Daoy (cell line): Measurements from ENCODE around the gene RMND5A. TPM values are rescaled to one million over a fixed set of nuclear protein-coding genes. Genes with fewer than 3 reads are reported as not detected.
"Not testable (repeated sequence)": the region's sequence is repeated elsewhere in the genome, so short reads cannot be mapped to it uniquely, and the experiment has no call there.

Experiments used
- DNase-seq: peaks from one replicate; pipeline ENCODE4 v3.0.0-alpha.2; 2015; ENCODE audit warnings: low read depth
- total RNA-seq: library from RNA; depleted of rRNA; stranded (reverse); fragments of >200 nt; shearing (Covaris generic); gene quantifications from 2 replicates; pipeline ENCODE4 v1.2.3, GENCODE V29; 2014

The RMND5A gene
- total RNA-seq, 1 experiment from 2014 or later: 33.9 TPM

DNA sequence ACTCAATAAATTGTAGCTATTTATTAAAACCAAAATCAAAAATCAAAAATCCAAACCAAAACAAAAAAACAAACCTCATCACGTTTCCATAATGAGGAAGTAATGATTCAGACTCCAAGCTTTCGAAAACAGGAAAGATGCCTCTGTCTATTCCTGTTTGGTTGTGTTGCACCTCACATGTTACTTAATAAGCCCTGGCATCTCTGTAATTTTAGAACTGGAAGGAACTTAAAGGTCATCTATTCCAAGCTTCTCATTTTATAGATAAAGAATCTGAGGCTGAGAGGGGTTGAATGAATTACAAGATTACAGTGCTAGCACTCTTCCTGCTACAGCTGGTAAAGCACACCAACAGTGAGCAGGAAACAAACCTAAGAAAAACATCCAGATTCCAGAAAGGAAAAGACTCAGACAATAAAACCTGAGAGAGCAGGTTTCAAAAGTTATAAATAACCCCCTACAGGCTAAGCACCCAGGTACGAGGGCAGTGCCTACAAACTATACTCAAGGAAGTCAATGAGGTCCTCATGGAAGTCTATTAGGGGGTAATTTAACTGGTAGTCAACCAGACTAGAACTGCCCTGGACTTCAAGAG is 5.4 kb upstream of the RMND5A start:
- DNase-seq: not testable (repeated sequence)

DNA sequence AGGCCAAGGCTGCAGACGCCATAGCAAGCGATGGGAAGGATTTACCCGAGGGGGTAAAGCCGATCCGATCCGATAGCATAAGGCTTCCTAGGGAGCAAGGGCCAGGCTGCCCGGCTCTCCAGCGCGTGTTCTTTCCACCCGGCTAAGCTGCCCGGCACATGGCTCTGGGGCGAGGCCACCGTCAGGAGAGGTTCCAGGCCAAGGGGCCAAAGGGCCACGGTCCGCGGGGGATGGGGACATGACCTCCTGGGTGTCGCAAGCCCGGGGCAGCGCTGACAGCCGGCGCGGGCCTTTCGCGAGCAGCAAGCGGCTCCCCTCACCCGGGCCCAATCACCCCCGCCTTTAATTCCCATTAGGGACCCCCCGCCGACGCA is 841 bp upstream of the RMND5A start:
- DNase-seq: not testable (repeated sequence)

DNA sequence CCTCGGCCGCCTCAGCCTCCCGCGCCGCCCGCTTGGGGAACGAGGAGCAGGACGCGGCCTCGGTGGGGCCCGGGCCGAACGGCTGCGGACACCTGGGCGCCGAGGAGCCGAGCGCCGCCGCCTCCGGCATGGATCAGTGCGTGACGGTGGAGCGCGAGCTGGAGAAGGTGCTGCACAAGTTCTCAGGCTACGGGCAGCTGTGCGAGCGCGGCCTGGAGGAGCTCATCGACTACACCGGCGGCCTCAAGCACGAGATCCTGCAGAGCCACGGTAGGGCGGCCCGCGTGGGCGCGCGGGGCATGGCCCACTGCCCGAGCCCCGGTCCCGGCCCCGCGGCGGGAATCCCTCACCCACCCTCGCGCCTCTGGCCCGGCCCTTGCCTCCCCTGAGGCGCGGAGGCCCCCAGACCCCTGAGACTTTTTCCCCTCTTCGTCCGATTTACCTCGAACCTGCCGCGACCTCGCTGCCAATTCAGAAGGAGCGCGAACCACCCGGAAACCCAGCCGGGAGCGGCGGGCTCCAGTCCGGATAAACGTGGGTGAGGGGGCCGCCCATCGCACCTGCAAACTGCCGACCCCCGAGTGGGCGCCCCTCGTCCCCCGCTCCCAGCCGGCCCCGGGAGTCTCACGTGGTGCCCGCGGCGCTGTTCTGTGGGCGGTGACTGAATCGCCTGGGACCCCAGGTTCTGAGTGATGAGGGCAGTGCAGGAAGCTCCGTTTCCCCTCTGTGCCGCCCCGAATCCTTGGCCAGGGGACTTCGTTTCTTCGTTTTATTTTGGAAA is 639 bp downstream of the RMND5A start:
- peak; percentile 52 for DNase-seq

DNA sequence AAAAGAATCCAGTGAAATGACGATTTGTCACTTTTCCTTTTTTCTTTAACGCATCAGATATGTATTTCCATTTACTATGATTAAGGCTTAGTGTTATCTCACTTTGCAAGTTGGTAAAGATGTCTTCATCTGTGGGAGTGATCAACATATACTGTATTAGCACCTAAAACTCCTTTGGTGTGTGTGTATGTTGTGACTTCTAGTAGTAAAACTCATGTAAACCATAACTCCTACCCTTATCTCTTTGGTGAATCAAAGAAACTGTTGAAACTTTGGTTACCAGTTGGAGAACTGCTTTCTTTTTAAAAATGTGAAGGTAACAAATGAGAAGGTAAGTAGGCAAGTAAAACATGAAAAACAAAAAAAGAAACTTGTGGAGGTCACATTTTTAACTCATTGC is 5.6 kb downstream of the RMND5A start:
- not testable (repeated sequence) for DNase-seq

DNA sequence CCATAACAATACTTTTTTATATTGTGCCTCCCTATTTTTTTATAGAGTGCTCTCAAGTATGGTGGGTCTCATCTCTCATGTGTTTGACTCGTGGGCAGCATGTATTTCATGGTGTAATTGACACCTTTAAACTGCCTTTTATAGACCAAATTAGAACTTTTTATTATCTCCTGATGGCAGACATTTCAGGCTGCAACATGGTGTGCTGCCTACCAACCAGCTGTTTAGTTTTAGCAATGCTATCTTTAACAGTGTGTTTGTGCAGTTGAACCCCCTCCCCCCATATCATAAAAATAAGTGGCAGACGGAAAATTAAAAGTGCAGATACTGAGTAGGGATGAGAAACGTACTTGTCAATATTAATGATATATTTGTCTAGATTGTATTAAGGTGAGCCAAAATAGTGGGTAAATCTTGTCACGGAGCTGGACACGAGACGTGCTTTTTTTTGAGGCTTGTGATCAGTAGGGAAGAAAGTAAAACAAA is 12.0 kb downstream of the RMND5A start:
- DNase-seq: not testable (repeated sequence)

DNA sequence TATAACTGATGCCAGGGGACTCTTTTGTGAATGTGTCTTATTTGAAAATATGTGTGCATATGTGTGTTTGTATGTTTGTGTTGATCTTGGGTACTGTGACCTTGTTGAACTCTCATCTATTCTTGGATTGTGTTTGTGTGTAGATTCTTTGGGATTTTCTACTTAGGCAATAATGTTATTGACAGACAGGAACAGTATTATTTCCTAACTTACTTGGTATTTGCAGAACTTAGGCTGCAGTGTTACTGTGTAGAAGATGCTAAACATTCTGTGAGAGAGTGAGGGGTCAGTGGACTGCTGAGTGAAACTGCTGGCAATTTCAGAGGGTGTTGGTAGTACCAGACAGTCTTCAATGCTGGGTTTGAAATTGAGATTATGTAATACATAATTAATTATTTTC is 12.7 kb downstream of the RMND5A start:
- DNase-seq: not testable (repeated sequence)

DNA sequence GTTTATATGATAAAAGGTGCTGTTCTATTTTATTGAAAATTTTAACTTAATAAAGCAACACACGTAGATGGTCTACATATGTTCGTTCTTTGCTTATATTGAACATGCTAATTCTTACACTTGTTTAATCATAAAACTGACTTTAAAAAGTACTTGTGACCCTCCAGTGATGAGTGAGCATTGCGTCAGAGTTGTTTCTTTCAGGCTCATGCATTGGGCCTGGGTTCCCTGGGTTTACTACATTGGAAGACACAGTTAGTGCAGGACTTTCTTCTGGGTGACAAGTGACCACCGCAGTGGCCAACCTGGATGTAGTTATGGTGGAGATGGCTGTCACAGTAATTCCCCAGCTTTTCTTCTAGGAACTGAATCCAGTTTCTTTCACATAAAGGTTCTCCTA is 13.4 kb downstream of the RMND5A start:
- not testable (repeated sequence) for DNase-seq

DNA sequence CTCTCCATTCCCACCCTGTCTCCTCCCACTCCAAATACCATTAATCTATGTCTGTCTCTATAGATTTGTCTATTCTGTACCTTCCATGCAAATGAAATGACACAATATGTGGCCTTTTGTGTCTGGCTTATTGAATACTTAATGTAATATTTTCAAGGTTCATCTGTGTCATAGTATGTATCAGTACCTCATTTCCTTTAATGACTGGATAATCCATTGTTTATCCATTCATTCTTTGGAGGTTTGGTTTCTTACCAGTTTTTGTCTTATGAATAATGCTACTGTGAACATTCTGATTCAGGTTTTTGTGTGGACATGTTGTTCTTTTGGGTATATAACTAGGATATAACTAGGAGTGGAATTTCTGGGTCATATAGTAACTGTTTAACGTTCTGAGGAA is 14.8 kb downstream of the RMND5A start:
- DNase-seq: not testable (repeated sequence)

DNA sequence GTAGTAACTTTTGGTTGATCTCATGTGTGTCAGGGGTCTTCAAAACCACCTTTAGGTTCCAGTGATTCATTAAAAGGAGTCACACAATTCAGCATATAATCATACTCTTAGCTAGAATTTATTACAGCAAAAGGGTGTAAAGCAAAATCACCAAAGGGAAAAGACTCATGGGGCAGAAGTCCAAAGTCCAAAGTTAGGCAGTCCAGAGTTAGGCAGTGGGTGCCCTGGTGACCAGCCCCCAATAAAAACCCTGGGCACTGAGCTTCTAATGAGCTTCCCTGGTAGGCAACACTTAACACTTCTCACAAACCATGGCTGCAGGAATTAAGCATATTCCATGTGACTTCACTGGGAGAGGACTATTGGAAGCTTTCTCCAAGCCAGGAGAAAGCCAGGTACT is 19.4 kb downstream of the RMND5A start:
- not testable (repeated sequence) for DNase-seq

DNA sequence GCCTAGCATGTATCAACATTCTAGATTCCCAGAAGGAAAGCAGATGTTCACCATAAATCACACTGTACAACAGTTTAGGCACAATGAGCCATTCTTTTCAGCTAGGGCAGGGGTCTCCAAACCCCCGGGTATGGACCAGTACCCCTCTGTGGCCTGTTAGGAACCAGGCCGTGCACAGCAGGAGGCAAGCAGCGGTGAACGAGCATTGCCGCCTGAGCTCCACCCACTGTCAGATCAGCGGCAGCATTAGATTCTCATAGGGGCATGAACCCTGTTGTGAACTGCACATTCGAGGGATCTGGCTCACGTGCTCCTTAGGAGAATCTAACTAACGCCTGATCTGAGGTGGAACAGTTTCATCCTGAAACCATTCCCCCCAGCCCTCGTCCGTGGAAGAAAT is 19.8 kb downstream of the RMND5A start:
- DNase-seq: not testable (repeated sequence)

DNA sequence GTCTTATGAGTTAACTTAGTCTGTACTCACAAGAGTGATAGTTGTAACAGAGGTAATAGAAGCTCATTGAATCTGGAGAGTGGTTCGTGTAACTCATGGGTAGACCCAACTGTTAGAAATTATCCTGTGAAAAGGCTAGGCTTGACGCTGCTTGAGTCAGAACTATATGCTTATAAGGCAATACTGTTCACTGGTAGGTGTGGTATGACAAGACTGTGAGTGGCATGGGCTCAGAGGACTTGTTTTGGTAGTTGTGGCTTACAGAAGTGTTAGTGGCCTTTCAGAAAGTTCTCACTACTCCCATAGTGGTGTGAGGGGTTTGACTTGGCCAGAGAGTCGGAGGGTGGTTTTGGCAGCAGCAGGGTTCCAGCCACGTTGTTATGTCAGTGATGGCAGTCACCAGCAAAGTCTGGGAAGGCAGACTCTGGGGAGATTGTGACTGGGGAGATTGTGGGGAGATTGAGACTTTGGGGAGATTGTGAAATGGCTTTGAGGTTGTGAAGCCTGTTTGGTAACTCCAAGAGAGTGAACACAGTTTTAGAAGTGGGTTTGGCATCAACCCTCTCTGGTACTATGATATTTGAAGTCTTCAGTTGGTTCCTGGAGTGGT is 21.9 kb downstream of the RMND5A start:
- DNase-seq: not testable (repeated sequence)

DNA sequence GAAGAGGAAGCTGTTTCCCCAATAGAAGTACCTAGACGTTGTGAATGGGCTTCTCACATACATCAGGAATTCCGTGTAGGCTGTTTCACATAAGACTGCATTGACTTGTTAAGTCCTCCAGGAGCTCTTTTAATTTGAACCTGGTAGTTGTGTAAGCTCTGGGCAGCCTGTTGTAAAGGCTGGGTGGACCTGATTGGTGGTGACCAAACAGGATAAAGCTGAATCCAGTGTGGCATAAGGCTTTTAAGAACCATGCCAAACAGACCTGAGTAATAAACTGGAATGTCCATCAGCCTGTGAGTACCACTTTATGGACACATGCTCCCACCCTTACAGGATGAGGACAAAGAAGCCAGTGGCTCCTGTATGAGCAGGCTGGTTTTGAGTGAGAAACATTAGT is 24.1 kb downstream of the RMND5A start:
- no peak for DNase-seq

DNA sequence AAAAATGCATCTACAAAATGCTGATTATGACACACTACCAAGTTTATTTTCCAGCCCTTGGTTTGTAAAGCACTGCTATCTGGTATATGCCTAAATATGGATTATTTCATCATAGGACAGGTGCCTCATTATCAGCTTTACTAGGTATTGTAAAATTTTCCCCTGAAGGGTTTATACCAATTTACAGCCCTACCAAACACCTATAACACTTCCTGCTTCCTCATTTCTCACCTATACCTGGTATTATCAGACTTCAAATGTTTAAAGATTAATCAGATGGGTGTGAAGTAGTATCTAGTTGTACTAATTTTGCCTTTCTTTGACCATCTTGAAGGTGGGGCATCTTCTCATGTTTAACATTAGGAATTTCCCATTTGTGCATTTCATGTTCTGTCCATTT is 26.8 kb downstream of the RMND5A start:
- DNase-seq: no peak

DNA sequence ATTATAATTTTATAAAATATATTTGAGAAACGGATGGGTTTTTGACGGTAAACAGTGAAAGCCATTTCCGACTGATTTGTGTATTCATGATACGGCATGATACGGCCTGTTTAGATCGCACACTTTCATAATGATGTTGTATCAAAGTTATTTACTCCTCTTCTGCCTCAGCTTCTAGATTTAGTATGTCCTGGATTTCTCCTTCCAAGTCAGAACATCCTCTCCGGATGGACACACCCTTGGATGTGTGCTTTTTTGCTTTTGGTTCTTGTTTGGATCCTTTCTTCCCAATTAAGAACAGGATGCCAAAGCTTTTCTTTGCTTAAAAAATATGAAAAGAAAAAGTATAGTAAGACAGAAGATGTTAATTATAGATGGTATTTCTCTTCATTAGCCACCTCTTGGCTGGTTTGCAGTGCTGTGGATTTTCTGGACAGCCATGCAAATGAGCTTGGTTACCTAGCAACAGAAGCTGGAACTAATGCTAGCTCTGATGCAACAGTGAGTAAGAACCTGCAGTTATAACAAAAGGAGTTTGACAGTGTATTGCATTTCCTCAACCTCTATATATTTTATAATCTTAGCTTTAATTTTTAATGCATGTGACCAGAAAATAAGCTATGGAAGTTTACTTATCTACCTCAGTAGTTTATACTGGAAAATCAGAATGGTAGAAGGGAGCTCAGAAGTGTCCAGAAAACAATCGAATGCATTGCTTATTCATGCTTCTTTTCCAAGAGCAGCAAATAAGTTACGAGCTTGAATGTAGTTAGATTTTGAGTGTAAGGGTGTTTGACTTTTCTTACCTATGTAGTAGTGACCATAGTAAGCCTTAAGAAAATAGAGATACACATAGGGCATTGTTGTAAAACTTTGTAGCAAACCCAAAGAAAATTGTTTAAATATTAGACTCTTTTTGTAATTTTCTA is 27.9 kb downstream of the RMND5A start:
- DNase-seq: peak; percentile 40

DNA sequence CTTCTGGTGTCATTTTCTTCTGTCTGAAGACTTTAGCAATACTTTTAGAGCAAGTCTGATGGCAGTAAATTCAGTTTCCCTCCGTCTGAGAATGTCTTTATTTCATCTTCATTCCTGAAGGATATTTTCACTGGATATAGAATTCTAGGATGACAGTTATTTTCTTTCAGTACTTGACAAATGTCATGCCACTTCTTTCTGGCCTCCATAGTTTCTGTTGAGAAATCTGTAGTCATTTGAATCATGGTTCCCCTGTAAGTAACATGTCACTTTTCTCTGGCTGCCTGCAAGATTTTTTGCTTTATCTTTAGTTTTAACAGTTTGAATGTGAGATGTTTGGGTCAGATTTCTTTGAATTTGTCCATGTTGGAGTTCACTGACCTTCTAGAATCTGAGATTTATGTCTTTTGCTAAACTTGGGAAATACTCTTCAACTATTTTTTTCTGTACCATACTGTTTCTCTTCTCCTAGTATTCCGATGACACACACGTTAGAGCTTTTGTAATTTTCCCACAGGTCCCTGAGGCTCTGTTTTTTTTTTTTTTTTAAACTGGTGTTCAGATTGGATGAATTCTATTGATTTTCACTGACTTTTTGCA is 30.2 kb downstream of the RMND5A start:
- DNase-seq: no peak

DNA sequence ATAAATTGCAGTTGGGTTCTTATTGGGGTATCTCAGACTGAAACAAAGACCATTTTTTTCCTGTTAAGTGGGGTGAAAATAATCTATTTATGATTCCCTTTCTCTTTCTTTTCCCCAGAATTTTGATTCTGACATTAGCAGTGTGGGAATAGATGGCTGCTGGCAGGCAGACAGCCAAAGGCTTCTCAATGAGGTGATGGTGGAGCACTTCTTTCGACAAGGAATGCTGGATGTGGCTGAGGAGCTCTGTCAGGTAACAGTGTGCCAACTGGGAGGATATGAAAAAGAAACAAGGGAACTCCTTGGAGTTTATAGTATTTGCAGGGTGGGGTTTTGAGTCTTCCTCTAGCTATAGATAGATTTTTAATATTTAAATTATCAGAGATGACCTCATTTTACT is 31.7 kb downstream of the RMND5A start:
- DNase-seq: no peak

DNA sequence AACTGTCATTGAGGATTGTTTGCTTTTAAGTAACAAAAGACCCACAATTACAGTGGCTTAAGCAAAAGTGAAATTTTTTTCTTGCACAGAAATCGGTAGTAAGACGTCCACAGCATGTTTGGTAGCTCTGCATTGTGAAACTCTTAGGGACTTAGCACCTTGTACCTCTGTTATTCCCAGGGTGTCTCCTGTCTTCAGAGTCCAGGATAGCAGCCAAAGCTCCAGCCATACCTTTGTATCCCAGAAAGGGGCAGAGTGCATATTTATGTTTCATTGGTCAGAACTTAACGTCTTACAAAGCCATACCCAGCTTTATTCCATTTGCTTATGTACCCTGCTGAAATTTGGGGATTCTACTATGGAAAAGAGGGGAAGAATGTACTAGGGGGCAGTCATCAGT is 32.8 kb downstream of the RMND5A start:
- DNase-seq: no peak

DNA sequence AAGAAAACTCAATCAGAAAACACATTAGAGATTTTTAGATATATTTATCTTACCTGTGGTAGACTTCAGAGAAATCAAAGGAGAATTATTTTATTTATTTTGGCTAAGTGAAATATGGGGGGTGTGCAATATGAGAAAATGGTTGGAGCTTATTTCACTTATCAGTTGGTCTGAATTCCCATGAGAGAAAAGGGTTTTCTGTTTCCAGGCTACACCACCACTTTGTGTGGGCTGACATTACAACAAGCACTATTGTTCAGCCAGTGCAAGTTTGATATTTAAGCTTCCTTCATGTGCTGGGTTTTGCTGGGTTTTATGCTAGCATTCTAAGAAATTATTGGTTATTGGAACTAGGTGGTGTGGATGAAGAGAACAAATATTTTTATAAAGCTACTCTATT is 33.5 kb downstream of the RMND5A start:
- DNase-seq: no peak

DNA sequence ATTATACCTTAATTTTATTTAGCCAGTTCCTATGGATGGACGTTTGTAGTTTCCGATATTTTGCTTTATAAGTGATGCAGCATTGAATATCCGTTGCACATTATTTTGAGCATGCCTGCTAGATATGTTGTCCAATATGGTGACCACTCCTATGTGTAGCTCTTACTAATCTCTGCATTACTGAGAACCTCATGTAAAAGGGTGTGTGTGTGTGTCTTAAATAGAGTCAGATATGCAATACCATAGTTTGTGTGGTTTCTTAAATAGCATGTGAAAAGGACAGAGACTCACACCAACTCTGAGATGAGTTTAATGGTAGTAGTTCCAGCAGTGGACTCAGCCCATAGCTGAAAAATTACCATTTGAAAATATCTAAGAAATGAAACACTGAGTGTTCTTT is 38.3 kb downstream of the RMND5A start:
- no peak for DNase-seq

DNA sequence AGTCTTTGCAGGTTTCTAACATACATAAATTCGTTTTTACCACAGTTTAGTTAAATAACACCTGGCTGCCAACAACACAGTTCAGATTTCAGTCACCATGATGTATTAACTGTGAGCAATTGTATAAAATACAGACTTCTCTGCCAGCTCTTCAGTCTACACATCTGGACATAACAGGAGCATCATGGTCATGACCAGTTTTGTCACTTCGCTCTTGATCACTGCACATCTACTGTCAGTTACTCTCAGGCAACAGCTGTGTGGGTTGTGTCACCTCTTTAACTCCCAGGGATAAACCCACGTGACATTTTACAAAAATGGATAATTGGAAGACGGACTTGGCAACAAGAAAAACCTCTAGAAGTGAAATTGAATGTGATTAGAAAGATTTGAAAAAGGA is 40.3 kb downstream of the RMND5A start:
- no peak for DNase-seq

DNA sequence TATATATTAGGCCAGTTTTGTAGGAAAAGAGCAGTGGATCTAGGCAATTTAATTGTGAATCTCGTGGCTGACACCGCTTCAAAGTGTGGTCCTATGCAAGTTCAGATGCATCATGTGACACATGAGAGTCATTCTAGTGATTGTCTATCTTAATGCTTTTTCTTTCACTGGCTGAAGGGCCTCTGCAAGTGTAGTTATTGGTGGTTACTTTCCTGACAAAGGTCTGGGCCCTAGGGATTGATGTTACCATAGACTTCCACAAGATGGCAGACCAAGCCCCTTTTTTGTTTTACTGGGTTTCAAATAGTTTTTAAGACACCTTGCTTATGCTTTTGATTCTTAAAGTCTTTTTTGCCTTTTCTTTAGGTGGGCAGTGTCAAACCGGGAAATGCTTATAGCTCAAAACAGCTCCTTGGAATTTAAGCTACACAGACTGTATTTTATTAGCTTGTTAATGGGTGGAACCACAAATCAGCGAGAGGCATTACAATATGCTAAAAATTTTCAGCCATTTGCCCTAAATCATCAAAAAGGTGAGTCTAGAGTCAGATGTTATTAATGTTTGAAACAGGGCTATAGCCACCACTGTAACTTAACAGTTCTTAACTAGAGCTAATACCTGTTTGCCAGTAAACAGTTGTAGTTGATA is 44.7 kb downstream of the RMND5A start:
- peak; percentile 19 for DNase-seq
